GM12874 (cell line): ENCODE measurements around the gene TULP1.

Source experiments
- CTCF ChIP-seq: IDR thresholded peaks from 2 replicates; pipeline ENCODE4 v1.5.1; 2011; ENCODE audit warnings: low read depth, mild to moderate bottlenecking, control low read depth, low read length, moderate library complexity; ENCODE audit not compliant: insufficient read depth

Gene TULP1

GRCh38 chr6:35489995-35490791 lies 22.5 kb downstream of the TULP1 start:
- no peak for TF ChIP-seq CTCF

- no peak for TF ChIP-seq CTCF
Observed at GRCh38 chr6:35489066-35489465, 23.6 kb downstream of the TULP1 start.

- TF ChIP-seq CTCF: no peak
Observed at GRCh38 chr6:35488517-35488862, 24.2 kb downstream of the TULP1 start.

GRCh38 chr6:35487658-35488516 lies 24.8 kb downstream of the TULP1 start:
- no peak for TF ChIP-seq CTCF

GRCh38 chr6:35486005-35486925 lies 26.4 kb downstream of the TULP1 start:
- TF ChIP-seq CTCF: no peak

- no peak for TF ChIP-seq CTCF
Observed at GRCh38 chr6:35485402-35485877, 27.3 kb downstream of the TULP1 start.

GRCh38 chr6:35484921-35485392 lies 27.7 kb downstream of the TULP1 start:
- no peak for TF ChIP-seq CTCF
